Lower leg skin (tissue), 4 donors: ENCODE measurements around the gene SNRNP200. TPM values are rescaled to one million over a fixed set of nuclear protein-coding genes. Genes with fewer than 3 reads are reported as not detected.

ENCODE experiments used
- DNase-seq, 2 donors: peaks; one replicate each; pipeline ENCODE4 v3.0.0-alpha.2; 2019; ENCODE audit warnings: low spot score in 2 of 2
- H3K4me3 ChIP-seq: fragments of 200-600 bp; sonication (generic); 2 replicates; pipeline ENCODE4 v1.5.1; 2017; ENCODE audit warnings: mild to moderate bottlenecking, low read depth; ENCODE audit not compliant: poor library complexity, severe bottlenecking
- CTCF ChIP-seq, 3 donors: fragments of 450-650 bp; IDR thresholded peaks; one replicate each; pipeline ENCODE4 v1.5.1; 2016; ENCODE audit warnings: antibody characterized with exemption in 3 of 3, mild to moderate bottlenecking in 3 of 3, moderate library complexity in 2 of 3
- POLR2A ChIP-seq, 2 donors: fragments of 450-650 bp; IDR thresholded peaks; one replicate each; pipeline ENCODE4 v1.6.1; 2016 to 2017; ENCODE audit warnings: antibody characterized with exemption in 2 of 2, mild to moderate bottlenecking in 1 of 2, moderate library complexity in 1 of 2
- WGBS, 2 donors: methylation state at CpG; one replicate each; pipeline ENCODE4 v1.1.5; 2018; 5-methylcytosine and 5-hydroxymethylcytosine counted together
- intact Hi-C: fragments of 100-400 bp; cut with DNase I; formaldehyde crosslinking; loops from one replicate; pipeline ENCODE4 v1.15.0; 2023; ENCODE audit warnings: low total_unique reads
- total RNA-seq, 4 donors: library from RNA; depleted of rRNA; stranded (reverse); fragments of >200 nt; gene quantifications; one replicate each; pipeline ENCODE4 v1.1.0, GENCODE V29; 2016

SNRNP200 gene
- total RNA-seq, 4 donors from 2014 or later = 73.4 to 94.0 (median 87.5) TPM

DNA sequence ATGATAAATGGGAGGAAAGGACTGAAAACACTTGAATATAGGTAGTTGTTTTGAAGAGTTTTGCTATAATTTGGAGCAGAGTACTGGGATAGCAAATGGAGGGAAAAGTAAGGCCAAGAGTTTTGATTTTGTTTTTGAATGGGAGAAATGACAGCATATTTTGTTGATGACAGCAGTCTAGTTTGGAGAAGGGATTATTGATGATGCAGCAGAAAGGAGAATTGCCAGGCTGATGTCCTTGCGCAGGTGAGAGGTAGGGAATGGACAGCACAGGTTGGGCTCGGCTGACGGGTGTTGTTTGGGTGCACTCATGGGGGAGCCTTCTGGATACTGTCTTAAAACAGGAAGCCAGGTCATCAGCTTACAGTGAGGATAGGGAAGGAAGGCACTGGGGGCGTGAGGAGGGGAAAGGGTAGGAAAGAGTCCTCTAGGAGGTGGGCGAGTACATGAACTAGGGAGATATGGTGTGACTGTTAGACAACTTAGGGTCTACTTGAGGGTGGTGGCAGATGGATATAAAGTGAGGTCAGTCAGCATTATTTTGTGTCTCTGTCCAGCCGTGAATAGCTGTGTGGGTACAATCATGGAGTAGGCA is 40.6 kb upstream of the SNRNP200 start:
- intact Hi-C loops = no loop called here
- WGBS, 2 donors = 97 to 98% methylated on average over 6 of the region's 6 CpGs
- H3K4me3 ChIP-seq = no peak overlapping the region
- DNase-seq = no peak
- TF ChIP-seq CTCF (IDR thresholded peaks at IDR 0.05) (no peak), POLR2A (IDR thresholded peaks at IDR 0.05) (no peak)

- TF ChIP-seq CTCF (IDR thresholded peaks at IDR 0.05) = no peak
- no peak for TF ChIP-seq POLR2A (IDR thresholded peaks at IDR 0.05)
- intact Hi-C loops = no loop called here
- DNase-seq = no peak
- no peak overlapping the region for H3K4me3 ChIP-seq
- 83 to 91% methylated on average over 4 of the region's 4 CpGs for WGBS, 2 donors
Measured at GRCh38 chr2:96345438-96345837, 40.1 kb upstream of the SNRNP200 start.

GRCh38 chr2:96344011-96344410 is 38.7 kb upstream of the SNRNP200 start:
- 80 to 88% methylated on average over 5 of the region's 5 CpGs for WGBS, 2 donors
- H3K4me3 ChIP-seq = no peak overlapping the region
- TF ChIP-seq POLR2A (IDR thresholded peaks at IDR 0.05) = no peak
- no peak for TF ChIP-seq CTCF (IDR thresholded peaks at IDR 0.05)
- no peak for DNase-seq
- intact Hi-C loops = no loop called here

GRCh38 chr2:96342085-96342484 is 36.7 kb upstream of the SNRNP200 start:
- TF ChIP-seq POLR2A (IDR thresholded peaks at IDR 0.05) (no peak), CTCF (IDR thresholded peaks at IDR 0.05) (no peak)
- WGBS, 2 donors = 84% methylated on average over 6 of the region's 6 CpGs
- DNase-seq = no peak
- intact Hi-C loops = no loop called here
- no peak overlapping the region for H3K4me3 ChIP-seq

DNA sequence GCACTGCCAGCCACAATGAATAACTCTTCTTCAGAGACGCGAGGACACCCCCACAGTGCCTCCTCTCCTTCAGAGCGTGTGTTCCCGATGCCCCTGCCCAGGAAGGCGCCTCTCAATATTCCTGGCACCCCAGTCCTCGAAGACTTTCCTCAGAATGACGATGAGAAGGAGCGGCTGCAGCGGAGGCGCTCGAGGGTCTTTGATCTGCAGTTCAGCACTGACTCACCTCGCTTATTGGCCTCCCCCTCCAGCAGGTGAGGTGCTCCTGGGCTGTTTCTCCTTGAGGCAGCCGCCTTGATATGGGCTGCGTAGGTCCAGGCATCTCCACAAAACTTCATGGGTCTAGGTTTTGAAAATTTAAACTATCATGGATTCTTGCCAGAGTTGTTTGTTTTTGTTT is 36.3 kb upstream of the SNRNP200 start:
- H3K4me3 ChIP-seq = no peak overlapping the region
- DNase-seq = no peak
- intact Hi-C loops = no loop called here
- 94 to 95% methylated on average over 14 of the region's 14 CpGs for WGBS, 2 donors
- TF ChIP-seq POLR2A (IDR thresholded peaks at IDR 0.05) (no peak), CTCF (IDR thresholded peaks at IDR 0.05) (no peak)
